DMS153 treated with DMSO at 0.1 percent for 48 hours (cell line): ENCODE data around the gene C16orf96.

Experiments
- DNase-seq: peaks from one replicate; lab custom pipeline; 2025; ENCODE audit not compliant: unreplicated experiment; lab: John Stamatoyannopoulos, UW

C16orf96 gene

GRCh38 chr16:4599037-4599436 lies 42.9 kb downstream of the C16orf96 start:
- no peak for DNase-seq

- no peak for DNase-seq
Observed at GRCh38 chr16:4599545-4599944, 43.4 kb downstream of the C16orf96 start.

DNA sequence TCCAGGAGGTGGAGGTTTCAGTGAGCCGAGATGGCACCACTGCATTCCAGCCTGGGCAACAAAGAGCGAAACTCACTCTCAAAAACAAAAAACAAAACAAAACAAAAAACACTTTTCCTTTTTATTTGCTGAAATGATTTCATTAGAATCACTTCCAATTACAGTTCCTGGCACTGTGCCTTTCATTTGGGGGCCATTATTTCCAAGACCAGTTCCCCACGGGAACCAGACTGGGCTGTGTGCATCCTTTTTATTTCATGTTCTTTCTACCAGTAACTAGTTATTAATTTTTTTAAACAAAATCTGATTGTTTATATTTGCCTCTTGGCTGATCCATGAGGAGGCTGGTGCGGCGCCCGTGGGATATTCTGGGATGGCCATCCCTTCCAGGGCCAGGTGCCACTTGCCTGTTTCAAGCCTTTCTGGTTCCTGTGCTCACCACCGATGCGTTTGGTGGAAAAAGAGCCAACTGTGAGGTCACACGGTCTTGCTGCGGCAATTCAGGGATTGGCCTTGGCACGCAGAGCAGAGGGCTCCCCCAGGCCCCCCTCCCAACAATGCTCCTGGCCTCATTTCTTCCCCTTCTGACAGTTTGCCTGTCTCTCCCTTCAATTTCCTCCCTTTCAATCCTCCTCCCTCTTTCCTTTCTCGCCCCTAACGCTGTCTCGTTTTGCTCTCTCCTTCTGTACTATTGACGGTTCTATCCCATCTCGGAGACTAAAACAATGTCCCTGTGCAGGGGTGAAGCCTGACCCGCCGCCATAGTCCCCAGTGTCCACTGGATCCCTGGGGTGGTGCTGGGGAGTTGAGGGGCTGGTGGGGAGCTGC lies 45.1 kb downstream of the C16orf96 start:
- no peak for DNase-seq

- no peak for DNase-seq
Observed at GRCh38 chr16:4601864-4602186, 45.7 kb downstream of the C16orf96 start.

DNA sequence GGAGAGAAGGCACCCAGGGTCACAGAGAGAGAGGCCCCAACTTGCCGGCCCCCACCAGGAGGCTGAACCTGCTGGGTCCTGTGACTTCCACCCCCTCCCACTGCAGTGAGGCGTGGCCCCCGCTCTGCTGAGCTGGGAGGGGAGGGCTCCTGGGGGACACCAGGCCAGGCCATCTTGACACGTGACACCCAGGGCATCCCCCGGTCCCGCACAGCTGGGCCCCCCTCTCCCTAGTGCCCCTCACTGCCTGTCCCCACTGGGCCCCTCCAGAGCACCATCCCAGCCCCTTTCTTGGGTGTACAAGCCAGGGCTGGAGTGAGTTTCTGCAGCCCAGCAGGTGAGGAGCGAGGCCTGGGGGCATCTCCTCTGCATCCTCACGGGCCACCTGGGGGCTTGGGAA lies 46.2 kb downstream of the C16orf96 start:
- DNase-seq = no peak

DNA sequence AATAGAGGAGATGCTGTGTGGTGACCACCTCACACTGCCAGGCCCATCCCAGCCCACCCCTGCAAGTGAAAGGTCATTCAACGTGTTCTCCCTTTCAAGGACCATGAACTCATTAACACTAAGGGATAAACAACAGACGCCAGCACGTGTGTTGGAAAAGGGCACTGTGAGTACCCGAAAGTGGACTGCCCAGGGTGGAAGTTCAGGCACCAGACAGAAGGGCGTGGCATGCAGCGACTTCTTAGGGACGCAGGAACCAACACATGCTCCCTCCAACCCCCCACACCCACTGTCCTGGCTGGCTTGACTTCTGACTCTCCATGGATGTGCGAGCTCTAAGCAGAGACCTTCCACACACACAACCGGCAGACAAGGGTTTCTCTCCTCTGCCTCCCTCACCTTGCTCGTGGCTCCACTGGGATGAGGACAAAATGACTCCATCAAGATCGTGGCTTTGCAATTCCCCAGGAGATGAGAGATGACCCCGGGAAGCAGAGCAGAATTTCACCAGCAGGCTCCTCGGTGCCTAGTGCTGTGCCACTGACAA lies 47.6 kb downstream of the C16orf96 start:
- no peak for DNase-seq

GRCh38 chr16:4604401-4604800 lies 48.3 kb downstream of the C16orf96 start:
- DNase-seq = no peak

DNA sequence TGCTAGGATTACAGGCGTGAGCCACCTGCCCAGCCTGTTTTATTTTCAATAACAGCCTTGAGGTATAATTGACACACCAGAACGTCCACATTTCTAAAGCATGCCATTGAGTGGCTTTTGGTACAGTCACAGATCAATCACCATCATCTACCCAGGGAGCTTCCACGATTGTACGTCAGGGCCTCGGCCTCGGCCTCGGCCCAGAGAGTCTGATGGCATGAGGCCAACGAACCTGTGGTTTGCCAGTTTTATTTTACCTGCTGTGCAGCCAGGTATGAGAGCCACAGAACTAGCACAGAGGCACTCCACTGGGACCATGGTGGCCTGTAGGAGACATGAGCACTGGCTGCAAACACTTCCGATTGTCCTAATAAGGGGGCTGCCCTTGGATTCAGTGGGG lies 50.2 kb downstream of the C16orf96 start:
- DNase-seq = no peak

- DNase-seq = no peak
Observed at GRCh38 chr16:4607841-4608703, 51.9 kb downstream of the C16orf96 start.

DNA sequence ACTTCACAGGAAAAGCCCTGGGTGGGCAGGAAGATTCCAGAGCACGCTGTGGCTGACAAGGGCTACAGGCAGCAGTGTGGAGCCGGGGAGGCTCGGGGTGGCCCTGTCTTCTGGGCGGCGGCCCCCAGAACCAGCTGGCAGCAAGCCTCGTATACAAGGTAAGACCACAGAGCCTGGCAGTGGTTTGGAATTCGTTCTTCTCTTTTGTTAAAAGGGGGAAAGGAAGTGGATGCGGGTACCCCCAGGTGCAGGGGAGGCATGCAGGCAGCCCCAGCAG lies 52.5 kb downstream of the C16orf96 start:
- DNase-seq = no peak

- no peak for DNase-seq
Observed at GRCh38 chr16:4609200-4610010, 53.3 kb downstream of the C16orf96 start.

DNA sequence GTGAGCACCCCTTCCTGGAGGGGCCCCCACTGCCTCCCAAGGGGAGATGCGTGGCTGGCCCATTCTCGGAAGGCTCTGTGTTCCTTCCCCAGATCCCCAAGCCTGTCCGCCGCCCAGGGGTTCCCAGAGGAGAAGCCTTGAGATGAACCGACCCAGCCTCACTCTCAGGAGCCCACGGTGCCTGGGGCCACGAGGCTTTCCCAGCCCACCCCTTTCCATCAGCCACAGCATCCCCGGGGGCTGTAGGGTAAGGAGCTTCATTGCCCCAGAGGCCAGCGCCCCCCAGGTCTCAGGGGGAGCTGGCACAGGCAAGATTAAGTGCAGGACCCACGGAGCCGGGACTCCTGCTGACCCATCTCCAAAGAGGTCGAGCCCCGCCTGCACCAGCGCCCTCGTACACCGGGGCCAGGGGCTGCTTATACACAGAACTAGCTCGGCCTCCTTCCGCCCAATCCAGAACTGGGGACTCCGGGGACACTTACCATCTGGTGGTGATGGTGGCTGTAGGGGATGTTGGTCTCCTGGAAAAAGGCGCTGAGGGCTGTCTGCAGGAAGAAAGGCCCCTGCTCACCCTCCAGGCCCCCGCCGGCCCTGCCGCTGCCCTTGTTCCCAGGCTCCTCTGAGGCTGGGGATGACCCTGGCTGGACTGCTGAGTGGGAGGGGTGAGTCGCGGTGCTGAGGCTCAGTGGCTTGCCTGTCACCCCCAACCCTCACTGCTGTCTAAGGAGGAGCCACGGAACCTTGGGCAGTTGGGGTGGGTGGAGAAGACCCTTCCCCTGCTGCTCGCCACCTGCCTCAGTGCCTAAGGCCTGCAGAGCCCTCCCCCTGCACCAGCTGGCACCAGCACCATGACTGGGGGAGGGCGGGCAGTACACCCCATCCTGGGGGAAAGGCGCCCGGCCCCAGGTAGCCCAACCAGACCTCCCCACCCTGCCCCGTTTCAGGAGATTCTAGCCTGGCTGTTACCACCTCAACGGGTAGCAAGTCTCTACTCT lies 54.2 kb downstream of the C16orf96 start:
- DNase-seq = no peak

DNA sequence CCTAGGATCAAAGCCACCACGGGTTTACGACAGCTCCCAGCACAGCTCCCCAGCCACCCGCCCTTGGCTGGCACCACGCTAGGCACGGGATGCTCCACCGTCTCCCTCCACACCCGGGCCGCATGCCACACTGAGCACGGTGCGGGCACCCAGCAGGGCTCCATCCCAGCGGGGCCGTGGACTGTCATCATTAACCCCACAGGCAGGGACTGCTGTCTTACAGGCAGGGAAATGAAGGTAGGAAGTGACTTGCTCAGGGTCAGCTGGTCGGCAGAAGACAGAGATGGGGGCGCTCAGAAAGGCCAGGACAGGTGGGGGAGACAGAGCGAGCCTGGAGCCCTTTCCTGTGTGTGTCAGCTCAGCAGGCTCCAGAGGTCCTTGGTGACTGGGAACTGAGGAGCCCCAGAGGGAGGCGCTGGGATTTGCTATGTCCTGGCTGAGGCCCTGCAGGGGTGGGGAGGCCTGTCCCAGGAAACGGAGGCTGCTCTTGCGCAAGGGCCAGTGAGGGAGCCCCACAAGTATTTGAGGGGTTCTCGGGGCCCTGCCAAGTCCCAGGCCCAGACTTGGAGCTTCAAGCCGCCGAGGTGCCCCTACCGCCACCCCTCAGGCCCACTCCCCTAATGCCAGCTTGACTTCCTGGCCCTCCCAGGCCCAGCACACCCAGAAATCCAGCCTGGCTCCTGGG lies 55.3 kb downstream of the C16orf96 start:
- DNase-seq = no peak

- no peak for DNase-seq
Observed at GRCh38 chr16:4612474-4612931, 56.4 kb downstream of the C16orf96 start.

DNA sequence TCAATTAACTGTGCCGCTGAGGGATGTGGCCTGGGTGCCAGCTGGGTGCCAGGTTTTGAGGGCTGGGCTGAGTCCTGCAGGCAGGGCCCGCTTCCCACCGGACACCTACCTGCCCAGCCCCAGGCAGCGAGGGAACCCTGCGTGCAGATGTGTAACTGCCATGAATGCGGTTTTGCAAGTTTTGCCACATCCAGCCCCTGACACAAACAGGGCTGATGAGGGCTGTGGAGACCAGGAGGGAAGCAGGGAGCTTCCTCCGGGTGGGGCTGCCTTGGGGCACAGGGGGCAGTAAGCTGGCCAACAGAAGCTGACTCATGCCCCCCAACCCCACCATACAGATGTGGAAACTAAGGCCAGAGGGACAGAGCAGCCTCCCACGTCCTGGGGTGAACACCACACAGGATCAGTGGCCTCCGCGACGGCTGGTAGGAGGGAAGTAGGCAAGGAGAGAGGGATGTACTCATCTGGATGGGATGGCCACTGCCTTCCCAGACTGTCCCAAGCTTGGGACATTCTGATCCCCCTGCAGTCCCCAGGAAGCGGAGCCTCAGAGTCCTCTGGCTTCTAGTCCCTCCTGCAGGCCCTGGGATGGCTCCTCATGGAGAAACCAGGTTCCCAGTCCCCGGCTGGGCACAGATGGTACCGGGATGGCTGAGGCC lies 57.0 kb downstream of the C16orf96 start:
- DNase-seq = no peak

DNA sequence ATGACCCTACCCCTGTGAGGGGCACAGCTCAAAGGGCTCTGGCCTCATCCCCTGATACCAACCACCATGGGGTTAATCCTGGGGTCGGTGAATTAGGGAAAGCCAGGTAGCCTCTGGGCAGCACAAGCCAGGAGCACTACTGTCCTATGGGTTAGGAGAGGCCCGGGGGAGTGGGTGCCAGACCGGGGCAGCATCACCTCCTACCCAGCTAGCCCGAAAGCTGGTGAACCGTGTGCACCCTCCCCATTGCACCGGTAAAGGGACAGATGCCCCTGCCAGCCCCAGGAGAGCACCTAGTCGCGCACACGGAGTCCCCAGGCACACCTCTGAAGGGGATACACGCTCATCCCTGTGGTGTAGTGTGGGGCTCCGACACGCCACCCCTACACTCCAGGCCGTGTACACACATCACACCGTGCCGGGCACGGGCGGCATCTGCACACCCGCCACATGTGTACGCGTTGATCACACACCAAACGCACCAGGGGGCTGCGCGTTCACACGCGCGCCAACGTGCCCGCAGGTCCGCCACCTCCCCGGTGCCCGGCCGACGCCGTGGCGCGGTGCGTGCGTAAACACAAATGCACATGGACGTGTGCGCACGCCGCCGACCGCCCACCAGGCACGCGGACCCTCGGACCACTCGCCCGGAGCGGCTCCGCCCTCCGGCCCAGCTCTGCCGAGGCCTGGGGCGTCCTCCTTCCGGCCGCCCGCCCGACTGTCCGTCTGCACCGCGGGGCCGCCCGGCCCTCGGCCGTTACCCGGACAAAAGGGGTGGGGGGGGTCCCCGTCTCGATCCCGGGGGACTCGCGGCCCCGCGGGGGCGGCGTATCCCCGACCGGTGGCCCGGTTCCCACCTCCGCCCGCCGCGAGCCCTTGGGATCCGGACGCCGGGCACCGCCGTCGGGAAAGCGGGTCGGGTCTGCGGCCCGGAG lies 57.8 kb downstream of the C16orf96 start:
- no peak for DNase-seq

- DNase-seq = peak; percentile 69
Observed at GRCh38 chr16:4614571-4615383, 58.6 kb downstream of the C16orf96 start, which contains the start of gene UBALD1. Gene UBALD1 (minus strand): TSS chr16:4614888. CDS start chr16:4614797, 91 bp downstream.
